Stimulated activated naive B cell treated with anti-CD40 and anti-IgM and Interleukin-4, amounts not matched to agents 10 μg/mL and 1 μg/mL and 100 μg/mL, for 72 hours (primary cell): ENCODE data around the gene ARHGAP5.

Source experiments
- ATAC-seq, 2 donors: fragments of 150-1000 bp; cut with Tn5 transposase; replicated peaks; 2 replicates each; pipeline ENCODE4 v1.10.0; 2021; ENCODE audit warnings: moderate library complexity in 1 of 2
- DNase-seq: peaks from one replicate; pipeline ENCODE4 v3.0.0; 2021
- H3K27ac Mint-ChIP-seq: one replicate; pipeline ENCODE4 v1.8.0; 2022; ENCODE audit warnings: mild to moderate bottlenecking, mixed read lengths
- H3K27me3 Mint-ChIP-seq, 2 donors: one replicate each; pipeline ENCODE4 v1.8.0; 2022; ENCODE audit warnings: mixed read lengths in 2 of 2
- H3K36me3 Mint-ChIP-seq, 2 donors: one replicate each; pipeline ENCODE4 v1.8.0; 2022; ENCODE audit warnings: mixed read lengths in 2 of 2, mild to moderate bottlenecking in 1 of 2
- H3K4me1 Mint-ChIP-seq, 2 donors: one replicate each; pipeline ENCODE4 v1.8.0; 2022; ENCODE audit warnings: mixed read lengths in 2 of 2, mild to moderate bottlenecking in 1 of 2
- H3K4me3 Mint-ChIP-seq, 2 donors: one replicate each; pipeline ENCODE4 v1.8.0; 2022; ENCODE audit warnings: mild to moderate bottlenecking in 2 of 2, mixed read lengths in 2 of 2, moderate library complexity in 1 of 2
- H3K9me3 Mint-ChIP-seq, 2 donors: one replicate each; pipeline ENCODE4 v1.8.0; 2022; ENCODE audit warnings: mixed read lengths in 2 of 2, mild to moderate bottlenecking in 1 of 2

The ARHGAP5 gene

GRCh38 chr14:32068708-32069107, 8.4 kb upstream of the ARHGAP5 start:
- Mint-ChIP-seq H3K9me3 (no peaks in the 10 kb centered on the region), H3K27me3 (no peaks in the 10 kb centered on the region), H3K27ac (no peak overlapping the region), H3K4me1 (peaks cover 0 to 5% of the 10 kb centered on the region in 2 donors), H3K4me3 (no peak overlapping the region), H3K36me3 (no peaks in the 10 kb centered on the region)
- DNase-seq, result no peak
- ATAC-seq, result no peak

GRCh38 chr14:32070282-32070681, 6.8 kb upstream of the ARHGAP5 start:
- ATAC-seq, result no peak
- DNase-seq, result no peak
- H3K4me3 Mint-ChIP-seq, result no peak overlapping the region
- no peak overlapping the region for H3K27ac Mint-ChIP-seq
- H3K4me1 Mint-ChIP-seq, result peaks cover 0 to 8% of the 10 kb centered on the region in 2 donors
- no peaks in the 10 kb centered on the region for H3K36me3 Mint-ChIP-seq
- H3K9me3 Mint-ChIP-seq, result no peaks in the 10 kb centered on the region
- no peaks in the 10 kb centered on the region for H3K27me3 Mint-ChIP-seq

GRCh38 chr14:32072676-32073075, 4.4 kb upstream of the ARHGAP5 start:
- no peak overlapping the region for H3K27ac Mint-ChIP-seq
- no peaks in the 10 kb centered on the region for H3K9me3 Mint-ChIP-seq
- ATAC-seq (no peak), DNase-seq (no peak)
- peaks cover 5 to 16% of the 10 kb centered on the region in 2 donors for H3K4me1 Mint-ChIP-seq
- no peaks in the 10 kb centered on the region for H3K36me3 Mint-ChIP-seq
- no peaks in the 10 kb centered on the region for H3K27me3 Mint-ChIP-seq
- no peak overlapping the region for H3K4me3 Mint-ChIP-seq

GRCh38 chr14:32073537-32074189, 3.4 kb upstream of the ARHGAP5 start:
- peak; percentile 37 for DNase-seq
- no peaks in the 10 kb centered on the region for H3K27me3 Mint-ChIP-seq
- H3K4me1 Mint-ChIP-seq, result peaks cover 7 to 24% of the 10 kb centered on the region in 2 donors
- no peaks in the 10 kb centered on the region for H3K36me3 Mint-ChIP-seq
- no peak overlapping the region for H3K27ac Mint-ChIP-seq
- no peak for ATAC-seq
- no peaks in the 10 kb centered on the region for H3K9me3 Mint-ChIP-seq
- no peak overlapping the region for H3K4me3 Mint-ChIP-seq

- H3K36me3 Mint-ChIP-seq, result no peaks in the 10 kb centered on the region
- ATAC-seq, result no peak
- H3K27me3 Mint-ChIP-seq, result no peaks in the 10 kb centered on the region
- DNase-seq, result no peak
- no peaks in the 10 kb centered on the region for H3K9me3 Mint-ChIP-seq
- no peak overlapping the region for H3K4me3 Mint-ChIP-seq
- H3K27ac Mint-ChIP-seq, result no peak overlapping the region
- peaks cover 11 to 30% of the 10 kb centered on the region in 2 donors for H3K4me1 Mint-ChIP-seq
Measured at GRCh38 chr14:32074887-32075572, 2.1 kb upstream of the ARHGAP5 start.

GRCh38 chr14:32075672-32076277, 1.3 kb upstream of the ARHGAP5 start:
- Mint-ChIP-seq H3K4me3 (peak overlapping the region; percentile 95), H3K36me3 (no peaks in the 10 kb centered on the region), H3K27ac (peak overlapping the region; percentile 95), H3K27me3 (no peaks in the 10 kb centered on the region), H3K4me1 (peaks cover 11 to 35% of the 10 kb centered on the region in 2 donors), H3K9me3 (no peaks in the 10 kb centered on the region)
- DNase-seq (no peak), ATAC-seq (peak; percentile 50 to 57)

GRCh38 chr14:32076278-32077080, 625 bp upstream of the ARHGAP5 start:
- ATAC-seq (peak; percentile 66 to 73), DNase-seq (peak; percentile 79)
- peak overlapping the region; percentile 95 for H3K4me3 Mint-ChIP-seq
- H3K27me3 Mint-ChIP-seq, result no peaks in the 10 kb centered on the region
- H3K9me3 Mint-ChIP-seq, result no peaks in the 10 kb centered on the region
- no peaks in the 10 kb centered on the region for H3K36me3 Mint-ChIP-seq
- peaks cover 13 to 42% of the 10 kb centered on the region in 2 donors for H3K4me1 Mint-ChIP-seq
- H3K27ac Mint-ChIP-seq, result peak overlapping the region; percentile 95

GRCh38 chr14:32078023-32078857, 1.1 kb downstream of the ARHGAP5 start:
- Mint-ChIP-seq H3K4me3 (peak overlapping the region; percentile 95), H3K4me1 (peaks cover 16 to 49% of the 10 kb centered on the region in 2 donors), H3K9me3 (no peaks in the 10 kb centered on the region), H3K36me3 (peaks cover 0 to 4% of the 10 kb centered on the region in 2 donors), H3K27ac (peak overlapping the region; percentile 92), H3K27me3 (no peaks in the 10 kb centered on the region)
- no peak for DNase-seq
- peak; percentile 10 to 12 for ATAC-seq

- Mint-ChIP-seq H3K27ac (peak overlapping the region; percentile 92), H3K4me1 (peaks cover 19 to 49% of the 10 kb centered on the region in 2 donors), H3K4me3 (peak overlapping the region; percentile 40 to 95), H3K36me3 (peaks cover 0 to 4% of the 10 kb centered on the region in 2 donors), H3K27me3 (no peaks in the 10 kb centered on the region), H3K9me3 (no peaks in the 10 kb centered on the region)
- DNase-seq (no peak), ATAC-seq (no peak)
Measured at GRCh38 chr14:32078858-32079216, 1.7 kb downstream of the ARHGAP5 start.

GRCh38 chr14:32079264-32079663, 2.2 kb downstream of the ARHGAP5 start:
- Mint-ChIP-seq H3K4me1 (peaks cover 19 to 49% of the 10 kb centered on the region in 2 donors), H3K27ac (no peak overlapping the region), H3K36me3 (peaks cover 0 to 4% of the 10 kb centered on the region in 2 donors), H3K4me3 (peak overlapping the region; percentile 40 to 95), H3K27me3 (no peaks in the 10 kb centered on the region), H3K9me3 (no peaks in the 10 kb centered on the region)
- no peak for ATAC-seq
- no peak for DNase-seq

GRCh38 chr14:32080001-32080510, 3.0 kb downstream of the ARHGAP5 start:
- peak overlapping the region; percentile 20 for H3K27ac Mint-ChIP-seq
- no peaks in the 10 kb centered on the region for H3K9me3 Mint-ChIP-seq
- ATAC-seq (no peak), DNase-seq (no peak)
- peaks cover 5 to 8% of the 10 kb centered on the region in 2 donors for H3K36me3 Mint-ChIP-seq
- H3K4me3 Mint-ChIP-seq, result no peak overlapping the region
- peaks cover 19 to 49% of the 10 kb centered on the region in 2 donors for H3K4me1 Mint-ChIP-seq
- no peaks in the 10 kb centered on the region for H3K27me3 Mint-ChIP-seq

- Mint-ChIP-seq H3K4me1 (peaks cover 19 to 48% of the 10 kb centered on the region in 2 donors), H3K27ac (no peak overlapping the region), H3K36me3 (peaks cover 5 to 9% of the 10 kb centered on the region in 2 donors), H3K4me3 (no peak overlapping the region), H3K9me3 (no peaks in the 10 kb centered on the region), H3K27me3 (no peaks in the 10 kb centered on the region)
- DNase-seq, result no peak
- no peak for ATAC-seq
Measured at GRCh38 chr14:32081901-32082300, 4.8 kb downstream of the ARHGAP5 start.

GRCh38 chr14:32083315-32083624, 6.2 kb downstream of the ARHGAP5 start:
- no peak for ATAC-seq
- no peak overlapping the region for H3K27ac Mint-ChIP-seq
- H3K4me3 Mint-ChIP-seq, result no peak overlapping the region
- H3K4me1 Mint-ChIP-seq, result peaks cover 16 to 43% of the 10 kb centered on the region in 2 donors
- no peak for DNase-seq
- H3K9me3 Mint-ChIP-seq, result no peaks in the 10 kb centered on the region
- H3K27me3 Mint-ChIP-seq, result no peaks in the 10 kb centered on the region
- H3K36me3 Mint-ChIP-seq, result peaks cover 5 to 9% of the 10 kb centered on the region in 2 donors
